HG03460 (cell line): ENCODE data around the gene UFSP1.
A peak's percentile ranks its signal among the peaks of the same experiment; 100 is the strongest.

ENCODE experiments used
- ATAC-seq: cut with Tn5 transposase; IDR thresholded peaks from one replicate; pipeline ENCODE4 v1.9.1; 2021; ENCODE audit not compliant: unreplicated experiment

Gene UFSP1

GRCh38 chr7:100895956-100896731 lies 6.6 kb upstream of the UFSP1 start:
- no peak for ATAC-seq

- no peak for ATAC-seq
Observed at GRCh38 chr7:100895701-100895955, 6.1 kb upstream of the UFSP1 start, which contains the start of gene ACHE. ACHE (minus strand) TSS chr7:100895888; CDS start chr7:100894232, 1,656 bp downstream.

DNA sequence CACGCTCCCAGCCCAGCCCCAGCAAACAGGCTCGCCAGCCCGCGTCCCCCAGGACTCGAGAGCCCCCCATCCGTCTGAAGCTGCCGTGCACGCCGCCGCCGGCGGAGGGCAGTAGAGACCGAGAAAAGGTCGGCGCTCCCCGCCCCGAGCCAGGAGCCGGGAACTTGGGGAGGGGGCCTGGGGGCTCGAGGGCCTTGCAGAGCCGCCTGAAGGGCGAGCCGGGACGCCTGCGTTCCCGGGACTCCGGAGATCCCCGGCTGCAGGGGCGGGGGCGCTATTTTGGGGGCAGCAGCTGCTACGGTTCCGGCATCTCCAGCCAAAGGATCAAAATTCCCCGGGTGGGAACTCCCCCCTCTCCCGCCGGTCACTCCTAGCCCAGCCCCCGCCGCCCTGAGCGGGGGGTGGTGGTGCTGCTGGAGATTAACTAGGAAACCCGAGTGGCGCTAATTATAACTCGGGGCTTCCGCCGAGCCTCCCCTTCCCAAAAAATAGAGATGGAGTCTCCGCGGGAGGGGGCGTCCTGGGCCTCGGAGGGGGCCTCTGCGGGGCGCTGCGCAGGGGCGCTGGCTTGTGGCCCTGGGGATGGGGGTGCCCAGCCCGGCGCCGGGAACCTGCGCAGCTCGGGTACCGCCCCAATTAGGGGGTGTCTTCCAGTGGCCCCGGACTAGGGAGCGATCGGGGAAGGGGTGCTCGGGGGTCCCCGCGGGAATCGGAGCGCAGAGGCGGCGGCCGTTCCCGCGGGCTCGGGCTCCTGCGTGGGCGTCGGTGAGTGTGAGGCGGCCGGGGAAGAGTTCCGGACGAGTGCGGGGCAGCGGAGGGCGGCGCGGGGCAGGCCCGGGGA lies 5.6 kb upstream of the UFSP1 start:
- no peak for ATAC-seq

DNA sequence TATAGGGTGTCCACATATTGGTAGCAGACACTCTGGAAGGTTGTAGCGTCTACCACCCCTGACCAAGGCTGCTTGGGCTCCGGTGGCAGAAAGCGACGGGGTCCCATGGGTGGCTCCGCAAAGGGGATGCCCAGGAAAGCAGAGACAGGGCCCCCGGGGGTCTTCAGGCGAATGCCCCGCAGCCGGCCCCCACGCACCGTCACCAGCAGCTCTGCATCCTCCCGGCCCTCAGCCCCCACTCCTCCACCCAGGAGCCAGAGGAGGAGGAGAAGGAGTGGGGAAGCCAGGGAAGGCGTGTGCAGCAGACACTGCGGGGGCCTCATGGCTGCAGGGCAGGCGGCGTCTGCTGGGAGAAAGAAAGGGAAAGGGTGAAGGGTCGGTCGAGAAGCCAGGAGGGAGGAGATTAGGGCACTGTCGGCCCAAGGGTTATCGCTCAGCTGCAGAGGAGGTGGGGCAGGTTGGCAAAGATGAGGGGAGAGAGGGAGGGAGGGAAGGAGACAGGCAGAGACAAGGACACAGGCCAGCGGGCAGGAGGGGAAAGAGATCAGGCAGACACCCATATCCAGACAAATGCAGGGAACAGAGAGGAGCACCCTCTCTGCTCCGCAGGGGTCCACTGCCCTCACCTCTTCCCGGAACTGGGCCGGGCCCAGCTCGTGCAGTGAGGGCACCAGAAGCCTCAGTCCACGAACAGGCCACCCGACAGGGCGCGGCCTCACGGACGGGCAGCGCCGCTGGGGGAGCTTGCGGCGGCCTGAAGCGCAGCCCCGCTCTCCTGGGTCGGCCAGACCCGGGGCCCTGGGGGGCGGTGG lies 4.6 kb upstream of the UFSP1 start:
- ATAC-seq: no peak

- no peak for ATAC-seq
Observed at GRCh38 chr7:100893318-100893895, 3.9 kb upstream of the UFSP1 start.

- no peak for ATAC-seq
Observed at GRCh38 chr7:100892364-100893317, 3.1 kb upstream of the UFSP1 start.

DNA sequence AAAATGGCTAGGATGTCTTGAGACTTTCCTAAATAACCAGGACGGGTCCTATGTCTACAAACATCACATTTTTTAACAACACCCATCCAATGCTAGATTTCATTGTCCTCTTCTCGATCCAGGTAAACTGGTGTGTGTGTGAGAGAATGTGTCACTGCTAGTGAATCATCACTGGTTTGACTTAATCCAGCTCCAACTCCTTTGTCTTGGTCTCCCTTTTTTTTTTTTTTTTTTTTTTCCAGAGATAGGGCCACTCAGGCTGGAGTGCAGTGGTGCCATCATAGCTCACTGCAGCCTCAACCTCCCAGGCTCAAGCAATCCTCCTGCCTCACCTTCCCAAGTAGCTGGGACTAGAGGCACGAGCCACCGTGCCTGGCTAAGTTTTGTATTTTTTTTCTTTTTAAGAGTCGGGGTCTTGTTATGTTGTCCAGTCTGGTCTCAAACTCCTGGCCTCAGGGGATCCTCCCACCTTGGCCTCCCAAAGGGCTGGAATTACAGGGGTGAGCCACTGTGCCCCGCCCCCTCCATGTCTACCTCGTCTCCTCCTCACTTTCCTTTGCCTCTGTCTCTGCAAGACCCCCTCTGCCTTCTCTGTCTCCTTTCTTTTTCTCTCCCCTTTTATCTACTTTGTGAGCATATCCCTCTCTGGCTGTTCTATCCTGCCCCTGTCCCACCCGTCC lies 2.2 kb upstream of the UFSP1 start:
- ATAC-seq: no peak

GRCh38 chr7:100890653-100891567 lies 1.4 kb upstream of the UFSP1 start:
- ATAC-seq: no peak

DNA sequence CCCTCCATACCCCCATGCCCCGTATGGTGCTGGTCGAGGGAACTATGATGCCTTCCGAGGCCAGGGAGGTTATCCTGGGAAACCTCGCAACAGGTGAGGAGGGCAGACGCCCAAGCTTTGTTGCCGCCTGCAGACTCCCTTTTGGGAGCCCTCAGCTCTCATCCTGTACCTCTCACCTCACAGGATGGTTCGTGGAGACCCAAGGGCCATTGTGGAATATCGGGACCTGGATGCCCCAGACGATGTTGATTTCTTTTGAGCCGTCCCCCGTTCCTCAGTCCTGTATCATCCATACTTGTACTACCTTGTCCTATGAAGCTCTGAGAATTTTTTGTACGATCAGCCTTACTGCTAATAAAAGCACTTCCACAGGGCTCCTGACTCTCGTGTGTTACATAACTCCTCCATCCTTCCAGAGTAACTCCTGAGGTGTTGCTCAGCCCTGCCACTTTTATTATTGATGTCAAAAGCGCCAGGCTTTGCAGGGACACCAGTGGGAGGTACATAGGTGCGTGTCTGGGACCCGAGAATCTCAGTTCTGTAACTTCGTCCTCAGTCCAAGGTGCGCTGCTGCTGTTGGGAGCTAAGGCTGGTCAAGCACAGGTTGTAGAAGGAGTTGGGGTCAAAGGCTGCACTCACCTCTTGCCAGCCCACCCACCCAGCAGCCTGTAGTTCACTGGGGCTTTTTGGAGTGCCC lies 1.1 kb downstream of the UFSP1 start:
- ATAC-seq: no peak

- ATAC-seq: peak; percentile 38
Observed at GRCh38 chr7:100887516-100888290, 1.8 kb downstream of the UFSP1 start.

DNA sequence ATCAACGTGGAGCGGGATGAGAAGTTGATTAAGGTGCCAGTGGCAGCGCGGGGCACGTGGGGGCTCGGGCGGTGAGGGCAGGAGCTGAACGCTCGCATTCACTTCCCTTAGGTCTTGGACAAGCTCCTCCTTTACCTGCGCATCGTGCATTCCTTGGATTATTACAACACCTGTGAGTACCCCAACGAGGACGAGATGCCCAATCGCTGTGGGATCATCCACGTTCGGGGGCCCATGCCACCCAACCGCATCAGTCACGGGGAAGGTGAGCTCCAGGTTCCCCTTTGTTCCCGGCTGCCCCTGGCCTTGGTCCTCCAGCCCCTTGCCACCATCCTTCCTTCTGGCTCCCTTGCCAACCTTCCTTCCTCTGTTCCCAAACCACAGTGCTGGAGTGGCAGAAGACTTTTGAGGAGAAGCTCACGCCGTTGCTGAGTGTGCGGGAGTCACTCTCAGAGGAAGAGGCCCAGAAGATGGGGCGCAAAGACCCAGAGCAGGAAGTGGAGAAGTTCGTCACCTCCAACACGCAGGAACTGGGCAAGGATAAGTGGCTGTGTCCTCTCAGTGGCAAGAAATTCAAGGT lies 2.5 kb downstream of the UFSP1 start:
- ATAC-seq: no peak

DNA sequence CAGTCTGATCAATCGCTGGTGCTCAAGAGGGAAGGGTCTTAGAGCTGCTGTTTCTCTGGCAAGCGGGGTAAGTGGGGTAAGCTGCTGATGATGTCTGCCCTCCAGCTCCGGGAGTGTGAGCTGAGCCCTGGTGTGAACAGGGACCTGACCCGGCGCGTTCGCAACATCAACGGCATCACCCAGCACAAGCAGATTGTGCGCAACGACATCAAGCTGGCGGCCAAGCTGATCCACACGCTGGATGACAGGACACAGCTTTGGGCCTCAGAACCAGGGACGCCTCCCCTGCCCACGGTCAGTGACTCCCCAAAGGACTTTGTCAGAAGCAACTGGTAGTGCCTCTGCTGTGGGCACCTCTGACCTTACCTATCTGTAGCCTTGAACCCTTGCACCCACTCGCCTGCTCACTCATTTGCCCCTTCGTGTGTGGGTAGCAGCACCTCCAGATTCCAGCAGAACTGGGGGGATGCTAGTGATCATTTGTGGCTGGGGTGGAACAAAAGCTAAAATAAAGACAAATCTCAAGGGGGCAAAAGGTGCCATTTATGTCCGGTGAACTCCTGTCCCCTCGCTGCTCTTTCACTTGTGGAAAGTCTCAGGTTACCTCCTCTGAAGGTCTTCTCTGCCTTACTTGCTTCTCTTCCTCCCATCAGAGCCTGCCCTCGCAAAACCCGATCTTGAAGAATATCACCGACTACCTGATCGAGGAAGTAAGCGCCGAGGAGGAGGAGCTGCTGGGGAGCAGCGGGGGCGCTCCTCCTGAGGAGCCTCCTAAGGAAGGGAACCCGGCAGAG lies 3.2 kb downstream of the UFSP1 start:
- ATAC-seq: no peak

DNA sequence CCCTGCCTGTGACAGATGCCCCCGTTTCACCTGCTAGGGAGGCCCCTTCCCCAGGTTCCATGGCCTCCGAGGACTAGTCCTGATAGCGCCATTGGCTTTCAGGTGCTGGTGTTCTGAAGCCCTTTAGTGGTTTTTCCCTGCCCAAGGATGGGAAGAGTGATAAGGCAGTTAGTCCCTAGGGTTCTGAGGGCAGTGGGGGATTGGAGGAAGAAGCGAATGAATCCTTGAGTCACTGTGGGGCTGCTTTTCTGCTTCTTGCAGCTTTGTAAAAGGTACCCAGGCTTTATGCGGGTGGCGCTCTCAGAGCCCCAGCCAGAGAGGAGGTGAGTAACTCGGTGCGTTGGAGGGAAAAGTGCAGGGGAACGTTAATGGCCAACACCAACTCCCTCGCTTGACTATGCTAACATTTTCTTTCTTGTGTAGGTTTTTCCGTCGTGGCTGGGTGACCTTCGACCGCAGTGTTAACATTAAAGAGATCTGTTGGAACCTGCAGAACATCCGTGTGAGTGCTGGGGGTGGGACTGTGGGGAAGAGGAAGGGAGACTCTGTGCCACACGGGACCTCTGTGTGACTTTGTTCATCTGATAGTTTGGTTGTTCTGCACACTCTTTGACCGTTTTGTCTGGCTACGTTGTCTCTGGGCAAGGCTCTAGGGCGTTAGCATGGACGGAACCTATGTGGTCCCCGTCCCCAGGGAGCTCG lies 3.9 kb downstream of the UFSP1 start:
- ATAC-seq: no peak

DNA sequence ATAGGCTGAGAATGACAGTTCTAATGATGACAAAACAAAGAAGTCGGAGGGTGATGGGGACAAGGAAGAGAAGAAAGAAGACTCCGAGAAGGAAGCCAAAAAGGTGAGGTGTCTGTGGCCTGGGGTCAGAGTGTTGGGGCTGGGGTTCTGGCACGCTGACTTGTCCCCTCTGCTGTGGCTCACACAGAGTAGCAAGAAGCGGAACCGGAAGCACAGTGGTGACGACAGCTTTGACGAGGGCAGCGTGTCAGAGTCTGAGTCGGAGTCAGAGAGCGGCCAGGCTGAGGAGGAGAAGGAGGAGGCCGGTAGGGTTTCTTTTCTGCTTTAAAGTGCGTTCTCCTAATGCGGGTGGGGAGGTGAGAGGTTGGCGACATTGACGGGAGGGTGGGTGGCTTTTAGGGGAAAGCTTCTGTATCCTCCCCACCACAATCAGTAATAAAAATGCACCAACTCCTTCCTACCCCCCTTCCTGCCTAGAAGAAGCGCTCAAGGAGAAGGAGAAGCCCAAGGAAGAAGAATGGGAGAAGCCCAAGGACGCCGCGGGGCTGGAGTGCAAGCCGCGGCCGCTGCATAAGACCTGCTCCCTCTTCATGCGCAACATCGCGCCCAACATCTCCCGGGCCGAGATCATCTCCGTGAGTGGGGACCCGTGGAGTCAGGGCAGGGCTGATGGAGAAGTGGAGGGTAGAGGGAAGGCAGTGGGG lies 4.6 kb downstream of the UFSP1 start:
- ATAC-seq: no peak
